HEK293T (cell line): ENCODE data around the gene KLF9.

ENCODE experiments used
- ARNT ChIP-seq: fragments of 450-650 bp; IDR thresholded peaks from 2 replicates; pipeline ENCODE4 v1.6.1; 2017; ENCODE audit warnings: mild to moderate bottlenecking
- ELF4 ChIP-seq: fragments of 450-650 bp; IDR thresholded peaks from 2 replicates; pipeline ENCODE4 v1.6.1; 2017; ENCODE audit warnings: antibody characterized with exemption
- FOXA1 ChIP-seq: fragments of 450-650 bp; IDR thresholded peaks from 2 replicates; pipeline ENCODE4 v1.6.1; 2016; ENCODE audit warnings: mild to moderate bottlenecking
- FOXK2 ChIP-seq: fragments of 450-650 bp; IDR thresholded peaks from 2 replicates; pipeline ENCODE4 v1.6.1; 2016; ENCODE audit warnings: mild to moderate bottlenecking
- FOXM1 ChIP-seq: fragments of 450-650 bp; IDR thresholded peaks from 2 replicates; pipeline ENCODE4 v1.6.1; 2017; ENCODE audit warnings: mild to moderate bottlenecking, borderline replicate concordance
- HDGF ChIP-seq: fragments of 450-650 bp; IDR thresholded peaks from 2 replicates; pipeline ENCODE4 v1.6.1; 2017; ENCODE audit warnings: antibody characterized with exemption, borderline replicate concordance
- LEF1 ChIP-seq: fragments of 450-650 bp; IDR thresholded peaks from 2 replicates; pipeline ENCODE4 v1.6.1; 2017; ENCODE audit warnings: mild to moderate bottlenecking, borderline replicate concordance
- NFRKB ChIP-seq: fragments of 450-650 bp; IDR thresholded peaks from 2 replicates; pipeline ENCODE4 v1.6.1; 2016; ENCODE audit warnings: mild to moderate bottlenecking, moderate library complexity
- SP1 ChIP-seq: fragments of 450-650 bp; IDR thresholded peaks from 2 replicates; pipeline ENCODE4 v1.6.1; 2017
- SUZ12 ChIP-seq: fragments of 450-650 bp; IDR thresholded peaks from 2 replicates; pipeline ENCODE4 v1.6.1; 2016; ENCODE audit warnings: mild to moderate bottlenecking
- ZNF384 ChIP-seq: fragments of 450-650 bp; IDR thresholded peaks from 2 replicates; pipeline ENCODE4 v1.6.1; 2016
- TF ChIP-seq, protein P1 (sequence below): fragments of 450-650 bp; IDR thresholded peaks from 2 replicates; pipeline ENCODE4 v1.6.1; 2016

DNA sequence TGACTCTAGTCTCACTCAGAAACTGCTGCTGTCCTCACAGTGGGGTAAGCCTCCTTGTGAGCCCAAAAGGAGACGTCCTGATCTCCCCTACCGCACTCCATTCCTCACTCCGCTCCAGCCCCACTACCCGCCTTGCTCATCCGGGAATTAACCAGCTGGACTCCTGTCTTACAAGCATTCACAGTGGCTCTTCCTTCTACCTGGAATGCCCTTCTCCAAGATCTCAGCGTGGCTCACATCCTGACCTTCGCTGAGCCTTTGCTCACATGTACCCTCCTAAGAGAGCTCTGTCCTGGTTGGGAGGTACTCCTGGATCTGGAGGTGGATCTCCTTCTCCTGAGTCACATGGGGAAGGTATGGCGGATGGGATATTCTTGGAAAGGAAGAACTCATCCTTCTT, 10.7 kb upstream of the KLF9 start:
- TF ChIP-seq ARNT (no peak), FOXM1 (no peak), ELF4 (no peak), FOXA1 (no peak), SP1 (no peak), NFRKB (no peak), LEF1 (no peak), SUZ12 (no peak), ZNF384 (no peak), FOXK2 (no peak), HDGF (no peak)
- TF ChIP-seq, protein P1, sequence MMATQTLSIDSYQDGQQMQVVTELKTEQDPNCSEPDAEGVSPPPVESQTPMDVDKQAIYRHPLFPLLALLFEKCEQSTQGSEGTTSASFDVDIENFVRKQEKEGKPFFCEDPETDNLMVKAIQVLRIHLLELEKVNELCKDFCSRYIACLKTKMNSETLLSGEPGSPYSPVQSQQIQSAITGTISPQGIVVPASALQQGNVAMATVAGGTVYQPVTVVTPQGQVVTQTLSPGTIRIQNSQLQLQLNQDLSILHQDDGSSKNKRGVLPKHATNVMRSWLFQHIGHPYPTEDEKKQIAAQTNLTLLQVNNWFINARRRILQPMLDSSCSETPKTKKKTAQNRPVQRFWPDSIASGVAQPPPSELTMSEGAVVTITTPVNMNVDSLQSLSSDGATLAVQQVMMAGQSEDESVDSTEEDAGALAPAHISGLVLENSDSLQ: no peak
